Stimulated activated CD8-positive, alpha-beta memory T cell treated with anti-CD3 and anti-CD28 coated beads, Interleukin-15, amount 100 ng/mL, for 4 hours (primary cell): Measurements from ENCODE around the gene SEPTIN6.

ENCODE experiments used
- DNase-seq, 2 donors: peaks; one replicate each; pipeline ENCODE4 v3.0.0-alpha.2; 2020; ENCODE audit warnings: low read depth in 2 of 2

Gene SEPTIN6

DNA sequence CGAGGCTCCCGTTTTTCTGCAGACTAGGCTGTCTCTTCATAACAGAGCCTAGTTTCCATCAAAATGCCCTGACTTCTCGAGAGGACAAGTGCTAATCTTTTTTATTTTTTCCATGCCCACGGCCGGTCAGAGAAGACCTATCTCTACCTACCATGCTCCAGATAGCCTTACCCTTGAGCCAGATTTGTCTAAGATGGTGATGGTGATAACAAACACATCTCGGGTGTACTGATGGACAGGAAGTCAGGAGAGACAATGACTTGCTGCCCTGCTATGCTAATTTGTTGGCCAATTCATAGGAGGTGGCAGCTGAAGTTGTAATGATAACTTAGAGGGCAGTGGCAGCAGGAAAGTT lies 44.6 kb downstream of the SEPTIN6 start:
- DNase-seq: no peak

DNA sequence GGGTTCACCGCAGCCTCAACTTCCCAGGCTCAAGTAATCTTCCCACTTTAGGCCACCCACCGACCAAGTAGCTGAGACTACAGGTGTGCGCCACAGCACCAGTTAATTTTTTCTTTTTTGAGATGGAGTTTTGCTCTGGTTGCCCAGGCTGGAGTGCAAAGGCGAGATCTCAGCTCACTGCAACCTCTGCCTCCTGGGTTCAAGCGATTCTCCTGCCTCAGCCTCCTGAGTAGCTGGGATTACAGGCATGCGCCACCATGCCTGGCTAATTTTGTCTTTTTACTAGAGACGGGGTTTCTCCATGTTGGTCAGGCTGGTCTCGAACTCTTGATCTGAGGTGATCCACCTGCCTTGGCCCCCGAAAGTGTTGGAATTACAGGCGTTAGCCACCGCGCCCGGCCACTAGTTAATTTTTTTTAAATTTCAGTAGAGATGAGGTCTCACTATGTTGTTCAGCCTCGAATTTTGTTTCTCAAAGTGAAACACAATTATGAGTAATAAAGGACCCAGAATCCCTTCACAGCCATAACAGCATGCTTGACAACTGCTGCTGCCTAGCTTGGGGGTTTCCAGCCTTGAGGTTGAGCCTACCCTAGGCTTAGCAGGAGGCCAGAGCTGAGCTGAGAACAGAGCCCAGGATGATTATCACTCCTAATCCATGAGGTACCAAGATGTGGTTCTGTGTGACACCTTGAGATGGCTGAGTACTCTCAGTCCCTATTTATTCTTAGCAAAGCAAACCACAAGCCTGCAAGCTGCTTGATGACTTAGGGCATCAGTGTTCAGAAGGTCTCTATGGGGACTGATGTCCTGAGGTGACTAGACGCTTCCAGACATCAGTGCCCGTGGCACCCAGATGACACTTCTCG lies 45.2 kb downstream of the SEPTIN6 start:
- peak; percentile 12 to 23 for DNase-seq

DNA sequence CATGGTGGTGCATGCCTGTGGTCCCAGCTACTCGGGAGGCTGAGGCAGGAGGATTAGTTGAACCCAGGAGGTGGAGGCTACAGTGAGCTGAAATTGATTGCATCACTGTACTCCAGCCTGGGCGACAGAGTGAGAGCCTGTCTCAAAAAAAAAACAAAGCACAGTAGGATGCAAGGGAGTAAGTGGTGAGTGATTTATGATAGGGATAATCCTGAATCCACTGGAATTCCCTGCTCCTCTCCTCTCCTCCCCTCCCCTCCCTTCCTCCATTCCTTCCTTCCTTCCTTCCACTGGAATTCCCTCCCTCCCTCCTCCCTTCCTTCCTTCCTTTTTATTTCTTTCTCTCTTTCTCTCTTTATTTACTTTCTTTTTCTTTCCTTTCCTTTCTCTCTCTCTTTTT lies 45.9 kb downstream of the SEPTIN6 start:
- no peak for DNase-seq

DNA sequence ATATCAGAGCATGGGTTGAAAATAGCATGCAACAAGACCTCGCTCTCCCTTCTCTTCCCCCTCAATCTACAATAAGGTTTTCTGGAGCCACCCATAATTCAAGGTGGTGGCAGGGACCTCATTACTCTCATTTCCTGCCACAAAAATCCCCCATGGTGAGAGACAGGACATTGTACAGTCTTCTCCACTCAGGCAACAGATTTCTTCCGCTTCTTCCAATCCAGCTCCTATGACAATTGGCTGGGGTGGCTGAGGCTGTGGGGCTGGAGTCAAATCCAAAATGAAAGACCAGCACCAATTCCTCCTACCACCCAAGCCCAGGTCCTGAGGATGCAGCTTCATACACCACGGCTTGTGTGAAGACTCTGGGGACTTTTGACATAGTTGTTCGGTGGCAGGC lies 46.5 kb downstream of the SEPTIN6 start:
- DNase-seq: no peak

DNA sequence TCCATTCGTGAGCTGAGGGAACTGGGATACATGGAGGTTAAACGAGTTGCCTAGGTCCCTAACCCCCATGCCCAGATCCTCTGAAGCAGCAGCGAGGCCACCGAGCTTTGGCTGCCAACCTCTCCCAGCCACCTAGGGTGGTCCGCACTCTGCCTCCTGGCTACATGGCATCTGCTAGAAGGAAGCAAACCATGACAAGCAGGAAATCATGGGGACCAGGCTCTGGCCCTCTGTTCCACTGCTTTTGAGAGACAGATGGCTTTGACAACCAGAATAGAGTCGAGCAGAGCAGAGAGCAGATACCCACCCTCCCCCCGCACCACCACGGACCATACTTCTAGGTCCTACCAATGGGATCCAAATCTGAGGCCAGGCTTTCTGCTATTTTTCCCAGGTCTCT lies 49.3 kb downstream of the SEPTIN6 start:
- no peak for DNase-seq
